GM19035 (cell line): ENCODE results near the gene DENND5A.
"Not testable (repeated sequence)": the region's sequence is repeated elsewhere in the genome, so short reads cannot be mapped to it uniquely, and the experiment has no call there.

Experiments used
- ATAC-seq: cut with Tn5 transposase; IDR thresholded peaks from one replicate; pipeline ENCODE4 v1.9.1; 2021; ENCODE audit not compliant: unreplicated experiment

Gene DENND5A

GRCh38 chr11:9266132-9266736 lies 1.1 kb upstream of the DENND5A start:
- ATAC-seq: no peak

- peak; percentile 9 for ATAC-seq
These were observed 587 bp downstream of the DENND5A start for GRCh38 chr11:9264316-9265210.

- peak; percentile 75 for ATAC-seq
These were observed 1.3 kb downstream of the DENND5A start for GRCh38 chr11:9263840-9264315.

- not testable (repeated sequence) for ATAC-seq
These were observed 4.4 kb downstream of the DENND5A start for GRCh38 chr11:9260838-9261146.

GRCh38 chr11:9259981-9260837 lies 4.9 kb downstream of the DENND5A start:
- no peak for ATAC-seq

GRCh38 chr11:9258279-9258678 lies 6.9 kb downstream of the DENND5A start:
- not testable (repeated sequence) for ATAC-seq

- ATAC-seq: no peak
These were observed 10.7 kb downstream of the DENND5A start for GRCh38 chr11:9254416-9254815.

GRCh38 chr11:9253086-9253485 lies 12.1 kb downstream of the DENND5A start:
- no peak for ATAC-seq

- no peak for ATAC-seq
These were observed 13.8 kb downstream of the DENND5A start for GRCh38 chr11:9251311-9251710.

GRCh38 chr11:9250139-9250582 lies 15.0 kb downstream of the DENND5A start:
- ATAC-seq: peak; percentile 48

GRCh38 chr11:9249252-9249651 lies 15.9 kb downstream of the DENND5A start:
- ATAC-seq: no peak

- ATAC-seq: no peak
These were observed 17.3 kb downstream of the DENND5A start for GRCh38 chr11:9247863-9248262.

GRCh38 chr11:9236242-9236641 lies 28.9 kb downstream of the DENND5A start:
- ATAC-seq: not testable (repeated sequence)

- ATAC-seq: no peak
These were observed 32.7 kb downstream of the DENND5A start for GRCh38 chr11:9232482-9232881.

- ATAC-seq: no peak
These were observed 33.3 kb downstream of the DENND5A start for GRCh38 chr11:9231848-9232177.

- ATAC-seq: no peak
These were observed 34.9 kb downstream of the DENND5A start for GRCh38 chr11:9230296-9230695.

GRCh38 chr11:9228091-9228490 lies 37.1 kb downstream of the DENND5A start:
- no peak for ATAC-seq

- no peak for ATAC-seq
These were observed 39.3 kb downstream of the DENND5A start for GRCh38 chr11:9225748-9226298.

GRCh38 chr11:9222654-9223053 lies 42.5 kb downstream of the DENND5A start:
- no peak for ATAC-seq

- ATAC-seq: not testable (repeated sequence)
These were observed 44.3 kb downstream of the DENND5A start for GRCh38 chr11:9220853-9221252.

- no peak for ATAC-seq
These were observed 45.6 kb downstream of the DENND5A start for GRCh38 chr11:9219572-9219971.
